HEK293 (cell line): ENCODE results near the gene CSF2RB.

Source experiments
- CTCF ChIA-PET: fragments of 350-600 bp; formaldehyde crosslinking; extraction: SDS; loops from one replicate; lab custom pipeline; 2021; ENCODE audit warnings: antibody characterized with exemption; lab: Yijun Ruan, JAX
- POLR2A ChIA-PET: fragments of 300-600 bp; formaldehyde crosslinking; extraction: SDS; loops from one replicate; lab custom pipeline; 2020; ENCODE audit warnings: antibody characterized with exemption, inconsistent platforms; lab: Yijun Ruan, JAX
- H3K27ac ChIP-seq: fragments of 200-500 bp; sonication (Bioruptor generic); 2 replicates; pipeline ENCODE4 v1.5.1; 2014; ENCODE audit warnings: low read depth, low read length, control low read depth, inconsistent platforms; ENCODE audit errors: extremely low read depth
- H3K36me3 ChIP-seq, 2 experiments: fragments of 200-500 bp in 1 of 2; sonication (Bioruptor generic) in 1 of 2; 1 replicate in 1 of 2; 2 replicates in 1 of 2; pipeline ENCODE4 v1.5.1; 2014 to 2017; ENCODE audit warnings: inconsistent platforms in 2 of 2, low read length in 2 of 2; ENCODE audit not compliant: control insufficient read depth in 2 of 2, insufficient read depth in 1 of 2
- H3K4me1 ChIP-seq: fragments of 200-500 bp; sonication (Bioruptor generic); 2 replicates; pipeline ENCODE4 v1.5.1; 2014; ENCODE audit warnings: mild to moderate bottlenecking, low read length, inconsistent platforms; ENCODE audit not compliant: control insufficient read depth, insufficient read depth
- H3K4me3 ChIP-seq: 2 replicates; pipeline ENCODE4 v1.5.1; 2011; ENCODE audit warnings: low read depth, mild to moderate bottlenecking, control low read depth, low read length, moderate library complexity
- H3K9me3 ChIP-seq: fragments of 200-500 bp; sonication (Bioruptor generic); 2 replicates; pipeline ENCODE4 v1.5.1; 2014; ENCODE audit warnings: low read depth, low read length, inconsistent platforms; ENCODE audit not compliant: control insufficient read depth, insufficient read depth
- KLF7 ChIP-seq: fragments of 450-650 bp; formaldehyde crosslinking; IDR thresholded peaks from 2 replicates; pipeline ENCODE4 v1.5.1; 2016; ENCODE audit warnings: missing biosample characterization, missing genetic modification characterization, borderline replicate concordance
- MEIS1 ChIP-seq: sonication (generic); formaldehyde crosslinking; IDR thresholded peaks from 2 replicates; pipeline ENCODE4 v1.8.1; 2022; ENCODE audit warnings: missing genetic modification reagents, mild to moderate bottlenecking, borderline replicate concordance
- OSR2 ChIP-seq: fragments of 450-650 bp; formaldehyde crosslinking; IDR thresholded peaks from 2 replicates; pipeline ENCODE4 v1.5.1; 2016; ENCODE audit warnings: missing biosample characterization, missing genetic modification characterization
- REPIN1 ChIP-seq: fragments of 450-650 bp; formaldehyde crosslinking; IDR thresholded peaks from 2 replicates; pipeline ENCODE4 v1.5.1; 2017; ENCODE audit warnings: missing biosample characterization, missing genetic modification characterization, low read depth
- SCRT1 ChIP-seq: fragments of 450-650 bp; formaldehyde crosslinking; IDR thresholded peaks from 2 replicates; pipeline ENCODE4 v1.5.1; 2016; ENCODE audit warnings: missing biosample characterization, missing genetic modification characterization, borderline replicate concordance
- WT1 ChIP-seq: fragments of 450-650 bp; formaldehyde crosslinking; IDR thresholded peaks from 2 replicates; pipeline ENCODE4 v1.5.1; 2016; ENCODE audit warnings: missing biosample characterization, missing genetic modification characterization
- ZNF132 ChIP-seq: fragments of 450-650 bp; formaldehyde crosslinking; IDR thresholded peaks from 2 replicates; pipeline ENCODE4 v1.5.1; 2017; ENCODE audit warnings: missing biosample characterization, missing genetic modification characterization, borderline replicate concordance
- ZNF175 ChIP-seq: fragments of 450-650 bp; formaldehyde crosslinking; IDR thresholded peaks from 2 replicates; pipeline ENCODE4 v1.5.1; 2016; ENCODE audit warnings: missing biosample characterization, missing genetic modification characterization
- ZNF184 ChIP-seq: fragments of 450-650 bp; IDR thresholded peaks from 2 replicates; pipeline ENCODE4 v1.5.1; 2018; ENCODE audit warnings: missing biosample characterization, mild to moderate bottlenecking, missing genetic modification characterization
- ZNF19 ChIP-seq: fragments of 450-650 bp; formaldehyde crosslinking; IDR thresholded peaks from 2 replicates; pipeline ENCODE4; 2016; ENCODE audit warnings: missing biosample characterization, missing genetic modification characterization, low read depth
- ZNF239 ChIP-seq: fragments of 450-650 bp; formaldehyde crosslinking; IDR thresholded peaks from 2 replicates; pipeline ENCODE4 v1.5.1; 2016; ENCODE audit warnings: missing biosample characterization, missing genetic modification characterization
- ZNF24 ChIP-seq: fragments of 450-650 bp; formaldehyde crosslinking; IDR thresholded peaks from 2 replicates; pipeline ENCODE4 v1.5.1; 2016; ENCODE audit warnings: missing biosample characterization, missing genetic modification characterization
- ZNF248 ChIP-seq: fragments of 450-650 bp; formaldehyde crosslinking; IDR thresholded peaks from 2 replicates; pipeline ENCODE4 v1.5.1; 2017; ENCODE audit warnings: missing biosample characterization, missing genetic modification characterization
- ZNF350 ChIP-seq: fragments of 450-650 bp; formaldehyde crosslinking; IDR thresholded peaks from 2 replicates; pipeline ENCODE4 v1.5.0; 2017; ENCODE audit warnings: missing biosample characterization, mild to moderate bottlenecking, missing genetic modification characterization
- ZNF555 ChIP-seq: fragments of 450-650 bp; formaldehyde crosslinking; conservative IDR thresholded peaks from 2 replicates; pipeline ENCODE4 v1.5.1; 2017; ENCODE audit warnings: missing biosample characterization, mild to moderate bottlenecking, missing genetic modification characterization, inconsistent platforms
- ZNF585B ChIP-seq: fragments of 450-650 bp; formaldehyde crosslinking; IDR thresholded peaks from 2 replicates; pipeline ENCODE4 v1.5.1; 2016; ENCODE audit warnings: missing biosample characterization, missing genetic modification characterization
- TF ChIP-seq, protein P1 (sequence below): fragments of 450-650 bp; formaldehyde crosslinking; IDR thresholded peaks from 2 replicates; pipeline ENCODE4 v1.5.1; 2016; ENCODE audit warnings: missing biosample characterization, missing genetic modification characterization
- TF ChIP-seq, protein P2 (sequence below): fragments of 450-650 bp; formaldehyde crosslinking; IDR thresholded peaks from 2 replicates; pipeline ENCODE4 v1.5.1; 2016; ENCODE audit warnings: missing biosample characterization, missing genetic modification characterization

CSF2RB gene

DNA sequence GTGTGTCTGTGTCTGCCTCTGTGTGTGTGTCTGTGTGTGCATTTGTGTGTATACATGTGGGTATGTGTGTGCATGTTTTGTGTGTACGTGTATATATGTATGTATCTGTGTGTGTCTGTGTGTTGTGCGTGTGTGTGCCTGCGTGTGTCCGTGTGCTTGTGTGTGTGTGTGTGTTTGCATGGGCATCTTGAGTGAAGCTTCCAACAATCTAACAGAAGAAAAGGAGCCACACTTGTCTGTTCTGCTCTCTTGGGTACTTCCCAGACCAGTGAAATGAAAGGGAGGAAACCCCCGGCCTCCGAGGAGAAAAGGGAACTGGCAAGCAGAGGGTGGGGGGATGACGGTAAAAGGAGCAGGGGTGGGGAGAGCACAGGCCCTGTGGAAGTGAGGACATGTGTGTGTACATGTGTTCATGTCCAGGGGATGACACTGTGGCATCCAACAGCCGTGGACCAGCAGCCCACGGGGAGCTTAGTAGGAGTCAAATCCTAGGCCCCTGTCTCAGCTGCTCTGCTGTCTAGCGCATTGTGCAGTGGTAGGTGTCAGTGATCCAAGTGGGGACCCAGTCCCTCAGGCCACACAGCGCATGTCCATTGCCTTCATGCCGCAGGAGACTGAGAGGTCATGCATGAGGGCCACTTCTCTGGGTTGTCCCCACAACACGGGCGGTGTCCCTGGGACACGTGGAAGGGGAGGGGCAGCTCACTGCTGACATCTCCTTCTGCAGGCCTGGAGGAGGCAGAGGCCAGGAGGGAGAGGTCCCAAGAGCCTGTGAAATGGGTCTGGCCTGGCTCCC, 8.1 kb downstream of the CSF2RB start (continued):
- TF ChIP-seq ZNF248 (tag by site-specific recombination), result no peak
- no peak for TF ChIP-seq ZNF132
- no peak for TF ChIP-seq ZNF585B

DNA sequence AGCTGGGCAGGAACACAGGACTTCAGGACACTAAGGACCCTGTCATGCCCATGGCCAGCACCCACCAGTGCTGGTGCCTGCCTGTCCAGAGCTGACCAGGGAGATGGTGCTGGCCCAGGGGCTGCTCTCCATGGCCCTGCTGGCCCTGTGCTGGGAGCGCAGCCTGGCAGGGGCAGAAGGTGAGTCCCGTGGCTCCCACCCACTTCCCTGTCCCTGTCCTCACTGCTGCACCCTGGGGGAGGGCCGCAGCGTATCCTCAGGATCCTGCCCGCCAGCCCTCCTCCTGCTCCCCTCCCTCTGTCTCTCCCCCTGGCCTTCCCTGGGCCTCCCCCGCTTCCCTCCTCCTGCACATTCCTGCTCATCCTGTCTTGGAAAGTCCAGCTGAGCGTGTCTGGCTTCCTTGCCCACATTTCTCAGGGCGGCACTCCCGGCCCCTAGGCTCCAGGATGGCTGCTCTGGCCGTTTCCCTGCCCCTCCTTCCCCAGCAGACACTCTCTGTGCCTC, 8.7 kb downstream of the CSF2RB start:
- Histone ChIP-seq H3K9me3 (no peaks in the 10 kb centered on the region), H3K4me1 (no peaks in the 10 kb centered on the region), H3K36me3 (no peaks in the 10 kb centered on the region)
- TF ChIP-seq ZNF350 (no peak), KLF7 (tag by site-specific recombination) (no peak), OSR2 (no peak), ZNF184 (no peak)
- TF ChIP-seq, all 188 proteins: peak for 0
- ChIA-PET POLR2A (no interaction called here), CTCF (no interaction called here)
- H3K27ac ChIP-seq, result no peak overlapping the region
- H3K4me3 ChIP-seq, result no peak overlapping the region

DNA sequence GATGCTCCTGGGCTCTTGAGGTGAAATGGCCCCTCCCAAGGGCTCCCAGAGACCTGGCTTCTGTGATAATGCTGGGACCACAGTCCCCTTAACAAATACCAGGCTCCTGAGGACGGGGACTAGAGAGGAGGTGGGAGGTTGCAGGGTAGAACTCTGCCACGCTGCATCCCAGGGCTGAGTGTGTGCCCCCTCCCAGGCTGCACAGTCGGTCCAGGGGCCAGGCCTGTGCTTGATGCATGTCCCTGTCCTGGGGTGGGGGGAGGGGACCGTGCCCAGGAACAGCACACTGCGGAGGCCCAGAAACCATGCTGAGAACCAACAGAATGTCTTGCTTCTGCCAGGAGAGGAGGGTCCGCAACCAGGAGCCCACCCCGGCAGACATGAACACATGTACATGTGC, 9.3 kb downstream of the CSF2RB start:
- TF ChIP-seq SCRT1 (tag by site-specific recombination) (no peak), REPIN1 (tag by site-specific recombination) (no peak), ZNF24 (no peak), ZNF555 (tag by site-specific recombination) (no peak), ZNF239 (tag by site-specific recombination) (no peak), OSR2 (no peak), ZNF19 (tag by site-specific recombination) (no peak), WT1 (tag by site-specific recombination) (no peak), MEIS1 (no peak), ZNF175 (tag by site-specific recombination) (no peak)
- TF ChIP-seq, protein P1, sequence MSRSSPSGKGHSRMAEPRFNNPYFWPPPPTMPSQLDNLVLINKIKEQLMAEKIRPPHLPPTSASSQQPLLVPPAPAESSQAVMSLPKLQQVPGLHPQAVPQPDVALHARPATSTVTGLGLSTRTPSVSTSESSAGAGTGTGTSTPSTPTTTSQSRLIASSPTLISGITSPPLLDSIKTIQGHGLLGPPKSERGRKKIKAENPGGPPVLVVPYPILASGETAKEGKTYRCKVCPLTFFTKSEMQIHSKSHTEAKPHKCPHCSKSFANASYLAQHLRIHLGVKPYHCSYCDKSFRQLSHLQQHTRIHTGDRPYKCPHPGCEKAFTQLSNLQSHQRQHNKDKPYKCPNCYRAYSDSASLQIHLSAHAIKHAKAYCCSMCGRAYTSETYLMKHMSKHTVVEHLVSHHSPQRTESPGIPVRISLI (tag by site-specific recombination), result no peak
- TF ChIP-seq, protein P2, sequence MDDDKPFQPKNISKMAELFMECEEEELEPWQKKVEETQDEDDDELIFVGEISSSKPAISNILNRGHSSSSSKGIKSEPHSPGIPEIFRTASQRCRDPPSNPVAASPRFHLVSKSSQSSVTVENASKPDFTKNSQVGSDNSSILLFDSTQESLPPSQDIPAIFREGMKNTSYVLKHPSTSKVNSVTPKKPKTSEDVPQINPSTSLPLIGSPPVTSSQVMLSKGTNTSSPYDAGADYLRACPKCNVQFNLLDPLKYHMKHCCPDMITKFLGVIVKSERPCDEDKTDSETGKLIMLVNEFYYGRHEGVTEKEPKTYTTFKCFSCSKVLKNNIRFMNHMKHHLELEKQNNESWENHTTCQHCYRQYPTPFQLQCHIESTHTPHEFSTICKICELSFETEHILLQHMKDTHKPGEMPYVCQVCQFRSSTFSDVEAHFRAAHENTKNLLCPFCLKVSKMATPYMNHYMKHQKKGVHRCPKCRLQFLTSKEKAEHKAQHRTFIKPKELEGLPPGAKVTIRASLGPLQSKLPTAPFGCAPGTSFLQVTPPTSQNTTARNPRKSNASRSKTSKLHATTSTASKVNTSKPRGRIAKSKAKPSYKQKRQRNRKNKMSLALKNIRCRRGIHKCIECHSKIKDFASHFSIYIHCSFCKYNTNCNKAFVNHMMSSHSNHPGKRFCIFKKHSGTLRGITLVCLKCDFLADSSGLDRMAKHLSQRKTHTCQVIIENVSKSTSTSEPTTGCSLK (tag by site-specific recombination), result no peak
- ChIA-PET POLR2A (no interaction called here), CTCF (no interaction called here)
- H3K4me3 ChIP-seq, result no peak overlapping the region
- H3K36me3 ChIP-seq, result no peaks in the 10 kb centered on the region
- no peaks in the 10 kb centered on the region for H3K9me3 ChIP-seq
- H3K27ac ChIP-seq, result no peak overlapping the region
- H3K4me1 ChIP-seq, result no peaks in the 10 kb centered on the region
